Activated naive CD4-positive, alpha-beta T cell treated with anti-CD3 and anti-CD28 coated beads, Interleukin-2, amount 50 U/mL, for 16 hours (primary cell): ENCODE data around the gene PHGDH.
"Not testable (repeated sequence)": the region's sequence is repeated elsewhere in the genome, so short reads cannot be mapped to it uniquely, and the experiment has no call there.

Source experiments
- DNase-seq: peaks from one replicate; pipeline ENCODE4 v3.0.0-alpha.2; 2020

PHGDH gene

DNA sequence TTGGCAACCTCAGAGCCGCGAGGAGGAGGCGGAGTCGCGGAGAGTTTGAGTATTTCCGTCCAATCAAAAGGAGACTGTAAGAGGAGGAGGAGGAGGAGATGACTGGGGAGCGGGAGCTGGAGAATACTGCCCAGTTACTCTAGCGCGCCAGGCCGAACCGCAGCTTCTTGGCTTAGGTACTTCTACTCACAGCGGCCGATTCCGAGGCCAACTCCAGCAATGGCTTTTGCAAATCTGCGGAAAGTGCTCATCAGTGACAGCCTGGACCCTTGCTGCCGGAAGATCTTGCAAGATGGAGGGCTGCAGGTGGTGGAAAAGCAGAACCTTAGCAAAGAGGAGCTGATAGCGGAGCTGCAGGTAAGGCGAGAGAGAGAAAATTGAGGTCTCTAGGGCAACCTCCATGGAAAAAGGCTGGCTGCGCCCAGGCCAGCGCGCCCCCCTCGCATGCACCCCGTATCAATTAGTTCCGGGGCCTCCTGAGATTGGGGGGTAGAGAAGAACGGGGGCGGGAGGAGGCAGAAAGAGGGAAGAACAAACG is at the start of gene PHGDH:
Gene PHGDH, plus strand, starts transcription at position 131 of the 538 bp plus-strand sequence. Its CDS starts 89 bp downstream, at position 220.
- peak; percentile 62 for DNase-seq

- no peak for DNase-seq
Measured at GRCh38 chr1:119662034-119662437, 49.7 kb upstream of the PHGDH start.

DNA sequence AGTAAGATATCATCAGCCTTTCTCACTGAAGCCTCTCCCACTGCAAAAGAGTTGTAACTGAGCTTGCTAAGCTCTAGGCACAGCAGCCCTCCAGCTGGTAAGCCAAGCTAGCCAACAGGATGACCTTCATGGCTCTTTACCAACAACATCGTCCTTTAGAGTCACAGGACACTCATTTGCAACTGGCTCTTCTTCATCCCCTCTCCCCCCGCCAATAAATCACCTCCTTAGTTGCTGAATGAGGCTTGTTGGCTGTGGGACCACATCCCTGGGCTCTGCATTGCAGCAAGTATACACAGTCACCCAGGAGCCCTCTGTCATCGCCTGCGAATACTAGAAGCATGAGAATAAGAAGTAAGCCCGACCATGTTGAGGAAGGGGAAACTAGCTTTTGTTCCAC is 47.7 kb upstream of the PHGDH start:
- DNase-seq: no peak

- no peak for DNase-seq
Measured at GRCh38 chr1:119667173-119667572, 44.6 kb upstream of the PHGDH start.

DNA sequence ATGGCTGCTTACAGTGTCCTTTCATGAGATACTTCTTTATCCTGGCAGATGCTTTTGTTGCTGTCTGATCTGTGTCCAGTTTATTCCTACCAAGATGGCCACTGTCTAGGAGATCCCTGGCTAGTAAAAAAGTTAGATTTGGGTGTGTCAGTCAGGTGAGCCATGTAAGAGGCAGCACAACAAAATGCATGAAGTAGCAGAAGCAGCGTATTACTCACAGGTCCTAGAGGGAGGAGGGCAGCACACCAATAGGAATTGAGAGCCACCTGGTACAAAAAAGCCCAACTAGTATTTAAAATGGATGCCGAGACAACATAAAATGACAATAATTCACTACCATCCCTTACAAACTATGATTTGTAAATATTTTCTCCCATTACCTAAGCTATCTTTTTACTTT is 40.8 kb upstream of the PHGDH start:
- no peak for DNase-seq

DNA sequence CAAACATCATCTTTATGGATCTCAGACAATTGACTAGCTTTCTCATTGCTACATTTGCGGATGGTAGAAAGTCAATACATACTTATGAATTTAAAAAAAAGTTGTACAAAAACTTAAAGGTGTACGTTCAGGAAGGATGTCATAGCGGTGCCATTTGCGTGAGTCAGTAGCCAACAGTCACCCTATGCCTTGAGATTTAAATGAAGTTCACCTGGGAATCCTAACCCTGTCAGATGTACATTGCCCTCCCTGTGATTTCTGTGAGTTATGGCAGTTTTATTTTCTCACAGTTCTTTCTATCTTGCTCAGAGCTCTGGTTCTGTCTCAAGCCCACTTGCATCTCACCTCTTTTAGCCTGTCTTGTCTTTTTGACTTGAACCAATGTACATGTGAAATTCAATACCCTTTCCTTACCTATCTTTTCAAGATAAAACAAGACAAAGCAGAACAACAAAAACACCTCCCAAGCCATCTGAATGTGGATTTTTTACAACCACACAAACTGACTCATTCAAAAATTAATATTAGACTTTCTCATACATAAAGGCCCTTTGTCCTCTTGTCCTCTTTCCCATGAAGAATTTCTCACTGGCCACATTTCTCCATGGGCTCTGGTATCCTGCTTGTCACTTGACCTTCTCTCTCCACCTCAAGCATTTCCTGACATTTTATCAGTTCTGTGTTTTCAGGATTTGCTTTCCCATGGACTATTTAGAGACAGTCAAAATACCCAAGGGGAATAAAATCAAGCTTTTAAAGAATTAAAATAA is 38.4 kb upstream of the PHGDH start:
- no peak for DNase-seq

- no peak for DNase-seq
Measured at GRCh38 chr1:119674111-119674526, 37.6 kb upstream of the PHGDH start.

DNA sequence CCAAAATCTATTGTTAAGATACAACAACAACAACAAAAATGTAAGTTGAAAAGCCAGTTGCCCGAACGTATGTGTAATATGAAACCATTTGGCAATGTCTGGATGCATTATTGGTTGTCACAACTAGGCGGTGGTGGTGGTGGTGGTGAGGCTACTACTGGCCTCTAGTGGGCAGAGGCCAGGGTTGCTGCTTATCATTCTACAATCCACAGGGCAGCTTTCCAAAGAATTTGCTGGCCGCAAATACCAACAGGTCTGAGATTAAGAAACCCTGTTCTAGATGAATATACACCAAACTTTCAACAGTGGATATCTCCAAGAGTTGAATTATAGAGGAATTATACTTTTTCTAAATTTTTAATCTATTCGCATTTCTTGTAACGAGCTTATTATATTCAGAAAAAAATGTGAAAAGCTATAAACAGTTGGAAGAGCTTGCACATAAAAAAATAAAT is 36.9 kb upstream of the PHGDH start:
- peak; percentile 39 for DNase-seq

DNA sequence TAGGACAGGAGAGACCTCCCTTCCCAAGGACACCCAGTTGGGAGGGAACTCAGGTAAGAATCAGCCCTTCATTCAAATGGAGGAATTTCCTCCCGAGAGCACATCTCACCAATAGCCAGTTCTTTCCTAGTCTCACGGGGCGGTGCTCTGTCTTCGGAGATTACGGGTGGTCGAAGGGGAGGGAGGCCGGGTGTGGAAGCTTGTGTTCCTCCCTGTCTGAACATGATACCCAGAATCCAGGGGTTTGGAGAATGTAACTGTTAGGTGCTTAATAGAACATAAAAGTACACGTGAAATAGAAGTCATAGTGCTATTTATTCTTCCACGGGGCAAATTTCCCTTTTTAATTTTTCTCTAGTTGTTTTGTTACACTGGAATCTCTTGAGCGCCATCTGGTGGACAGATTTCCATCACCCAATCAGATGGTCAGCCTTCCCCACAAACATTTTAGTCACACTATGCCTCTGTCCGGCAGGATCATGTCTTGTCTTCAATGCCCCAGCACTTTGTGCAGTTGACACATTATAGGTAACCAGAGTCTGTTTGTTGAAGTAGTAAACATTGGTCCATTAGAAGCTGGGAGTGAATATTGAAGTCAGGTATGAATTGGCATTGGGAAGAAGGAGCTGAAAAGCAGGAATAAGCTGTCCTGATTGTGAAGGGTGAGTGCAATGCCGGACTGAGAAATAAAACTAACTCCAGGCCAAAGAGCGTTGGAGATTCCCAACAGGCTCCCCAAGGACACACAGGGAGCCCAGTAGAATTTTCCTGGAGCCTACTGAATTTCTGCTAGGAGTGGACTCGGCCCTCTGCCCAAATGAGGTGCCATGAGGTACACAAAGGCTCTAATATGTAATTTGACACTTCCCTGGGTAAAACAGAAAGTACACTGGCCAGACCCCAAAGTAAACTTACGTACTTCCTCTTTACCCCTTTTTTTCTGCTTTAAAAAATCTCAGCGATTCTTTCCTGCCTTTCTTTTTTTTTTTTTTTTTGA is 36.1 kb upstream of the PHGDH start:
- peak; percentile 62 for DNase-seq

DNA sequence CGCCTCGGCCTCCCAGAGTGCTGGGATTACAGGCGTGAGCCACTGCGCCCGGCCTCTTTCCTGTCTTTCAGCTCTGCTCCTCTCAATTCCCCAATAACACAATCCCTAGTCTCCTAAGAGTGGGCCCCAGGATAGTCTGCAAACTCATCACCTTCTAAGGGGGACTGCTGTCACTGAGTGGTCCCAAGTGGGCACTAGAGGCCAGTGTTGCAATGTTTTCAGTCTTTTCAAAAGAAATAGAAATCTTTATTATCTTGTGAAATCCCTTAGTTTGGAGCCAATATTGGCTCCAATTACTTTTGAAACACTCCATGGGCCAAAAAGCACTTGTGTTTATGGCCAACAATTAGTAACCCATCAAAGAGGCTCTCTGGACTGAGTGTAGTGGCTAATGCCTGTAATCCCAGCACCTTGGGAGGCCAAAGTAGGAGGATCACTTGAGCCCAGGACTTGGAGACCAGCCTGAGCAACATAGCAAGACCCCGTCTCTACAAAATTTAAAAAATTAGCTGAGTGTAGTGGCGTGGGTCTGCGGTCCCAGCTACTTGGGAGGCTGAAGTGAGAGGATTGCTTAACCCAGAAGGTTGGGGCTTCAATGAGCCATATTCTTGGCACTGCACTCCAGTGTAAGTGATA is 35.0 kb upstream of the PHGDH start:
- DNase-seq: no peak

GRCh38 chr1:119679223-119679622 is 32.5 kb upstream of the PHGDH start:
- DNase-seq: no peak

- DNase-seq: no peak
Measured at GRCh38 chr1:119680193-119680592, 31.5 kb upstream of the PHGDH start.

DNA sequence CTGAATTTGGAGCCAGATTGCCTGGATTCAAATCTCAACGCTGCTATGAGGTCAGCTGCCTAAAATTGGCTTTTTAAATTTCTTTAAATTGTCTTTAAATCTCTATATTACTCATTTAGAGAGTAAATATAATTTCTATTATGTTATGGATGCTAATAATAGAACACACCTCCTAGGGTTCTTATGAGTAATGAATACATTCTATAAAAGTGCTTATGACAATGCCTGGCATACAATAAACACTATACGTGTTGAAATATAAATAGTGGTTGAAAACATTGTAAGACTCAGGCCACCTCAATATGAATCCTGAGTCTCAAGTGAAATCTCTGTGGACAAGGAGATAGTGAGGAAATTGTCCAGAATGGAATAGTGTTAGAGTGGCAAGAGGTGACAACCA is 31.0 kb upstream of the PHGDH start:
- no peak for DNase-seq

DNA sequence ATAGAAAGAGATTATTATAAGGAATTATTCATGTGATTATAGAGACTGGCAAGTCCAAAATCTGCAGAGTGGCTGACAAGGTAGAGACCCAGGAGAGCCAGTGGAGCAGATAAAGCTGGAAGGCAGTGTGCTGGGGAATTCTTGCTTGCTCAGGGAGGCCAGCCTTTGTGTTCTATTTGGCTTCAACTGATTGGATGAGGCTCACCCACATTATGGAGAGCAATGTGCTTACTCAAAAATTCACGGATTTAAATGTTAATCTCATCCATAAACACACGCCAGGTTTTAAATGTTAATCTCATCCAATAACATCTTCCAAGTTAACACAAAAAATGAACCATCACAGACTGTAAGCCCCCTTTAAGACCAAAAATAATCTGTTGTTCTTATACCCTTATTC is 30.2 kb upstream of the PHGDH start:
- DNase-seq: no peak

DNA sequence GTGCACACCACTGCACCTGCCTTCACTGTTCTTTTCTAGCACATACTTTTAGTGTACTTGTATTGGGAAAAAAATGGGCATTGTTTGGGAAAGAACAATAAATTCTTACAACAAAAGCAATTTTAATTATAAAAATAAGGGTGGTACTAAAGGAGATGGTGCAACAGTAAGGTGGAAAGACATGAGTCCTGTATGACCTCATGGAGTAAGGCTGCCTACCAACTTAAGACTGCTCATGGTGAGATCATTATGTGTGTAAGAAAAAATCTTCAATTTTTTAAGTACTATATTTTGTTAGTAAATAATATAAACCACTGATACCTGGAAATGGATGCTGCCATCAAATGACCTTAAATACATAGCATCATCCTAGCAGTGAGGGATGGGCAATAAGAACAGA is 29.6 kb upstream of the PHGDH start:
- no peak for DNase-seq

- no peak for DNase-seq
Measured at GRCh38 chr1:119683893-119684292, 27.8 kb upstream of the PHGDH start.

DNA sequence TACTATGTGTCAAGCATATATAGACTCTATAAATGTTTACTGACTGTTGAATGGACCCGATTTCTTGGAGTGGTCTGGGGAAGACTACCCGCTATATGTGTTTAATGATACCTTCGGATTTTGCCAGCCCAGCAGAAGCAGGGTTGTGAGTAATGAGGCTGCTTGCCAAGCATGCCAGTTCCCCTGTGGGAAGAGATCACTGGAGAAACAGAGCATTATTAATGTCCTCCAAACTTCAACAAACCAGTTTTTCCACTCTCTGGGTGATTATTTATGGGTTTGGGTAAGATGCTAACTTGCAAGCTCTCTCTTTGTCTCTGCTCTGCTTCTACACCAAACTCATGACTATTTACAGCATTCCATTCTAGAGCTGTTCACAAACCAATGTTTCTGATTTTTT is 25.1 kb upstream of the PHGDH start:
- no peak for DNase-seq

GRCh38 chr1:119687434-119688079 is 24.2 kb upstream of the PHGDH start:
- no peak for DNase-seq

- no peak for DNase-seq
Measured at GRCh38 chr1:119688810-119689209, 22.9 kb upstream of the PHGDH start.

GRCh38 chr1:119689511-119689910 is 22.2 kb upstream of the PHGDH start:
- DNase-seq: no peak

- not testable (repeated sequence) for DNase-seq
Measured at GRCh38 chr1:119696863-119697262, 14.9 kb upstream of the PHGDH start.

DNA sequence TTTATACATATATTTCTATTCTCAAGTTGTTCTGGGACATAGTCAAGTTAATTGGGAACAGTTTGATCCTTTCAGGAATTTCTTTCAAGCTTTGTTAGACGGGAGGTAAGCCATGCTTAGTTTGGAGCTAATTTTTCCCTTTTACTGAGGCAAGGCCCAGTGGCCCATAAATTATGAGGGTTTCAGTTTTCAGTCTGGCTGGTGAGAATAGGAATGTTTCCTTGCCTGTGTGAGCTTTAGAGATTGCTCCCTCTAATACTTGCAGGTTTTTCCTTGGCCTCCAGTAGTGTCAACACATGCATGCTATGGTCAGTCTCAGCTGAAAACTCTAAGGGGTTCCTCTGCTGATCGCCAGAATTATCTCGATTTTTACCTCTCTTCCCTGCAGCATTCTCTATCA is 14.1 kb upstream of the PHGDH start:
- no peak for DNase-seq
